HG02981 (cell line): ENCODE results near the gene ZBTB11.
"Not testable (repeated sequence)": the region's sequence is repeated elsewhere in the genome, so short reads cannot be mapped to it uniquely, and the experiment has no call there.

Source experiments
- ATAC-seq: cut with Tn5 transposase; IDR thresholded peaks from one replicate; pipeline ENCODE4 v1.9.1; 2021; ENCODE audit warnings: mild to moderate bottlenecking, moderate library complexity; ENCODE audit not compliant: unreplicated experiment

Gene ZBTB11, protein sequence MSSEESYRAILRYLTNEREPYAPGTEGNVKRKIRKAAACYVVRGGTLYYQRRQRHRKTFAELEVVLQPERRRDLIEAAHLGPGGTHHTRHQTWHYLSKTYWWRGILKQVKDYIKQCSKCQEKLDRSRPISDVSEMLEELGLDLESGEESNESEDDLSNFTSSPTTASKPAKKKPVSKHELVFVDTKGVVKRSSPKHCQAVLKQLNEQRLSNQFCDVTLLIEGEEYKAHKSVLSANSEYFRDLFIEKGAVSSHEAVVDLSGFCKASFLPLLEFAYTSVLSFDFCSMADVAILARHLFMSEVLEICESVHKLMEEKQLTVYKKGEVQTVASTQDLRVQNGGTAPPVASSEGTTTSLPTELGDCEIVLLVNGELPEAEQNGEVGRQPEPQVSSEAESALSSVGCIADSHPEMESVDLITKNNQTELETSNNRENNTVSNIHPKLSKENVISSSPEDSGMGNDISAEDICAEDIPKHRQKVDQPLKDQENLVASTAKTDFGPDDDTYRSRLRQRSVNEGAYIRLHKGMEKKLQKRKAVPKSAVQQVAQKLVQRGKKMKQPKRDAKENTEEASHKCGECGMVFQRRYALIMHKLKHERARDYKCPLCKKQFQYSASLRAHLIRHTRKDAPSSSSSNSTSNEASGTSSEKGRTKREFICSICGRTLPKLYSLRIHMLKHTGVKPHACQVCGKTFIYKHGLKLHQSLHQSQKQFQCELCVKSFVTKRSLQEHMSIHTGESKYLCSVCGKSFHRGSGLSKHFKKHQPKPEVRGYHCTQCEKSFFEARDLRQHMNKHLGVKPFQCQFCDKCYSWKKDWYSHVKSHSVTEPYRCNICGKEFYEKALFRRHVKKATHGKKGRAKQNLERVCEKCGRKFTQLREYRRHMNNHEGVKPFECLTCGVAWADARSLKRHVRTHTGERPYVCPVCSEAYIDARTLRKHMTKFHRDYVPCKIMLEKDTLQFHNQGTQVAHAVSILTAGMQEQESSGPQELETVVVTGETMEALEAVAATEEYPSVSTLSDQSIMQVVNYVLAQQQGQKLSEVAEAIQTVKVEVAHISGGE

DNA sequence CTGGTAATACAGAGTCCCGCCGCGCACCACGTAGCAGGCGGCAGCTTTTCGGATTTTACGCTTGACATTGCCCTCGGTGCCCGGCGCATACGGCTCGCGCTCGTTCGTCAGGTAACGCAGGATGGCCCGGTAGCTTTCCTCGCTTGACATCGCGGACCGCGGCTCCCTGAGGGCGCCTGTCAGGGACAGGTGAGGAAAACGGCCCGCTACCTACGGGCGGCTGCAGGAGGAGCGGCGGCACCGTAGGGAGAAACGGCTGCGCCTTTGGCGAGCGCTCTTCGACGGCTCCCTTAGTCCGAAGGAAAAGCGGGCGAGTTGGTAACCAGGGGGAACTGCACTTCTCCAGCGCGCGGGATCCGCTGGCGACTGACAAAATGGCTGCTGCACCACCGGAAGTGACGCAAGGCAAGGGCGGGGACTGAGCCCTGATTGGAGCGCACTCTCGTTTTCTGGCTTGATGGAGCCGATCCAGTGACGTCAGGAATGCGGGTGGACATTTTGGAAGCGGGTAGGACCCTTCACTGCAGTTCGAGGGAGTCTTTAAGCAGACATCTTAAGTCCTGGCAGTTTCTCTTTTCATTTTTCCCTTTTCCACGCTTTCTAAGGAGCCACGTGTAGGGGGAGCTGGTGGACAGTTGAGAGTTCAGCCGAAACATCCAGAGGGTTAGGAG is at the start of gene ZBTB11:
ZBTB11 (minus strand) TSS at position 368 of the 671 bp plus-strand sequence; CDS start at position 150, 218 bp downstream.
- peak; percentile 69 for ATAC-seq

DNA sequence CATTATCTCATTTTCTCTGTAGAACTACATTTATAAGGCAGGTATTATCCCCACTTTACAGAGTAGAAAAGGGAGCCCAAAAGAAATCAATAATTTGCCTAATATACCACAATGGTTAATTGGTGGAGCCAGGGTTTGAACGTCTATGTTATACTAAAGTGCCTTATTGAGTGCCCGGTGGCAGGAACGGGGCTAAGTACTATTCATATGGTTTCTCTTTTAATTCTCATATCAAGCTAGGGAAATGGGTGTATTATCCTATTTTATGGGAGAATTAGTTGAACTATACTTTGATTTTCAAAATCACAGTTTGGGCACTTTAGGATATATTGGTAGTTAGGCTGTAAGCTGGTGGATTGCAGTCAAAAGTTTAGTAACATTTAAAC is 49.0 kb upstream of the ZBTB11 start:
- no peak for ATAC-seq

DNA sequence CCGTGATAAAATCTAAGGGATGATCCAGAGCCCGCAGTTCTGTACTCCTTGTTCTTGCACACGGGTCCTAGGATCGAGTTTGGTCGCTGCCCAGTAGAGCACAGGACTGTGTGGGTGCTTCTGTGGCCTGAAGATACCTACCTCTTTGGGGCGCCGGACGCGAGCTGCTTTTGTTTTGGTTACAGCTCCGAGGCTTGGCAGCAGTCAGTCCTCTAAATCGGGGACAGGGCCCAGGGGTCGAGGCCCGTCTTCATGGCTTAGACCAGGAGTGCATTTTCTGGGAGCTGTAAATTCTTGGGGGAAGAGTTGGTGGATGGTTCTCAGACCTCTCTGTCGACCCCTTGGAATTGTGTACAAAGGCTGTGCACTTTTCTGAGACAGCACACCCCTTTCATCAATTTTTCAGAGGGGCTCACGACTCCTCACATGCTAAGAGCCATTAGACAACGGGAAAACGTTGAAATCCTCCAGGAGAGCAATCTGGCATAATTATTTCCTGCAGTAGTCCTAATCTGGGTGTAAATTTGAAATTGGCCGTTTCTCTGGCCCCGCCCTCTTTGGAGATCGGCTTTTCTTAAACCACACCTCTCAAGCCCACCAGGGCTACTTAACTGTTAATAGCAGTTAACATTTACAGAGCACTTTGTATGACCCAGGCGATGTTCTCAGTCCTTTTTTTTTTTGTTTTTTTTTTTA is 48.4 kb upstream of the ZBTB11 start:
- ATAC-seq, result peak; percentile 10

DNA sequence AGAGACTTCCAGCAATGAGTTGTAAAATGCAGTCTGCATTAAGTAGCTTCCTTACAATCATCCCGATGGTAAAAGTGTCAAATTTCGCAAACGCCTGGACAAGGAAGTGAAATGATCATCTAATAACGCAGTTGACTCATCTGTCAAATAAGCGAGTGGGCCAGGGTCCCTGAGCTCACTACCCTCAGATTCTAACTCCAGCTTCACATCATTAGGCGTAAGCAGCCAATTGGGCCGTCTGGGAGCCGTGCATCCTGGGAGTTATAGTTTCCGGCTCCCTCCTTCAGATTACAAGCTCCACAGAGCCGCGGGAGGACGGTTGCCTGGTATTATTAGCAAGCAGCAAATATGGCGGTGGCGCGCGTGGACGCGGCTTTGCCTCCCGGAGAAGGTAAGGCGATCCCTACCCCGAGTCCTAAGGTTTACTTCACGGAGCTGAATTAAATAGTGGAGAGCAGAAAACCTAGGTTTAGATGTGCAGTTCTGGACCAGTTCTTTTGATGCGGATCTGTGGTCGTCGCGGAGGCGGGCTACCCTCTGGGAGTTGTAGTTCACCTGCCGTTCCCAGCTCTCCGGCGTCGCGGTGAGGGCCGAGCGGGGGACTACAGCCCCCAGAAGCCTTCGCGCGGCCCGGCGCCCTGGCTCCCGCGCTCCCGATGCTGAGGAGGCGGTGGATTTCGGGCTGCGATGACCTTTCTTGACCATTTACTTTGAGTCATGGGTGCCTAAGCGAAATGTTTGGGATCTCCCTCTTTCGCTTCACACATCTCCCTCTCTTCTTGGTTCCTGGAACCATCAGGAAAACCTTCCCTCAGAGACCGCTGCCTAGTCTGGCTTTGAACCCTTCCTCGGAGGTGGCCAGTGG is 47.6 kb upstream of the ZBTB11 start, which contains the start of gene CEP97:
CEP97 (plus strand) TSS at position 286 of the 865 bp plus-strand sequence; CDS start at position 349, 63 bp downstream.
- ATAC-seq, result peak; percentile 91

DNA sequence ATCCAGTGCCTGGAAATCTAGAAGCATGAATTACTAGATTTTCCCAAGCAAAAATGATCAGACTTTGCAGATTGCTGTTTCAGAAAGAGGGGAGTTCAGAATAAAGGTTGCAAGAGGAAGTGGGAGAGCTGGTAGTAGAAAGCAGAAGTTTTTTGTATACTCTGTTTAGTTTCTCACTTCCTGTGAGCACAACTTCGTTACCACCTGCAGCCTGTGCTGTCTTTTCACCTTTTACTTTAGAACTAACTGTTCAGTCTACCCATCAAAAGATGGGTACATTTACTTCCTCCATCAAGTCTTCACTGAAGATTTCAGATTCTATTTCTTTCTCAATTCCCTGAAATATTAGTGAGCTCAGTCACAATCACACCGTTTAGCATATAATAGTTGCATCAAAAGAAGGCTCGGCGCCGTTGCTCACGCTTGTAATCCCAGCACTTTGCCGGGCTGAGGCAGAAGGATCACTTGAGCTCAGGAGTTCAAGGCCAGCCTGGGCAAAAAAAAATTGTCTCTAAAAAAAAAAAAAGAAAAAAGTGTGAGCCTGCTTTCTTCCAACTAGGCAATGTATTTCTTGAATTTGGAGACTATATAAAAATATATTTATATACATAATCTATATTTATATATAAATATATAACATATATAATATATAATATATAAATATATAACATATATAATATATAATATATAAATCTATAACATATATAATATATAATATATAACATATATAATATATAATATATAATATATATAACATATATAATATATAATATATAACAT is 45.7 kb upstream of the ZBTB11 start:
- ATAC-seq, result peak; percentile 46

DNA sequence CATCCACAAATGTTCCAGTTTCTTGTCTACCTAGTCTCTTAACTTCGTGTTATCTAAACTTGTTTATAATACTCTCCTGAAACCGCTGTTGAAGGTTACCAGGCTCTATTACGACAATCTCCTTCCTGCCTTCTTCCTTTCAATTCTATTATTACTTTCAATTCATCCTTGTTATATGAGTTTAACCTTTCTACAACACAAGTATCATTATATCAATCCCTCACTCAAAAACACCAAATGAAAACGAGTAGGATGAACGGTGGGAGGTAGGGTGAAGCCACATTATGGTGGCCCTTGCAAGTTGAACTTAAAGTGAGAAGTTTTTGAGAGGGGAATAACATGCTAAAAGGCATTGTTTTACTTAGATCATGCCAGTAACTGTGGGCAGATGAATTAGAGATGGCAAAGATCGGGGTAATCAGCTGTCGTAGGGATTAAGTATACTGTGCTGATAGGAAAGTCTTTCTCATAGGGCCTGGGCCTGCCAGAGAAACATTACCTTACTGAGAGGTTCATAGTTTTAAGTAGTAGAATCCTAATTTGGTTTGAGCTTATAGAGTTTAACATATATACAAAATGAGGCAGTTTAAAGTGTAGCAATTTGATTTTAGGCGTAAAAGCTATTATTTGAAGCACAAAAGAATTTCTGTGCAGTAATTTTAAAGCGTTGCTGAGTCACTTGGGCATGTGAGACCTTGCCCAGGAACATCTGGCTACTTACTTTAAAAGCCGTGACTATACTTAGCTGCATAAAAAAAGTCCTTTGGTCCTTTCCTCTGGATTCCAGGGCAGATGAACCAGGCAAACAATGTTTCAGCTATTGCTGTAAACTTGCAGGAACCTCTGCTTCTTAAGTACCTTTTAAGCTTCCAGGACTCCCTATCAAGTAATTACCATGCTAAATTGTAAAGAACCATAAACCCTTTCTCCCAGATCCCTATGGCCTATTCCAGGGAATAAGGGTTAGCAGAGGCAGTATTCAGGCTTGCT is 44.2 kb upstream of the ZBTB11 start:
- ATAC-seq, result no peak

DNA sequence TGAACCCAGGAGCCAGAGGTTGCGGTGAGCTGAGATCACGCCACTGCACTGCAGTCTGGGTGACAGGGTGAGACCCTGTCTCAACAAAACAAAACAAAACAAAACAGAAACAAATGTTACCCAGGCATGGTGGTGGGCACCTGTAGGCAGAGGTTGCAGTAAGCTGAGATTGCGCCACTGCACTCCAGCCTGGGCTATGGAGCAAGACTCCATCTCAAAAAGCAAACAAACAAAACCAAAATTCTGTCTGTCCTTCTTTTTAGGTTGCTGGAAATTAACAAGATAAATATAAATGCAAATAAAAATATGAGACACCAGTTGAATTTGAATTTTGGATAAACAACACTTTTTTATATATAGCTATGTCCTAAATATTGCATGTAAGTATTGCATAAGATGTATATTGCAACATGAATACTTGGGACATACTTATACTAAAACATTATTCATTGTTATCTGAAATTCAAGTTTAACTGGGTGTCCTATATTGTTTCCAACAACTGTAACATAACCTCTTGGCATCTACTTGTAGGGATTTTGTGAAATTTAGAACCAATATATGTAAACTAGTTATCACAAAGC is 42.8 kb upstream of the ZBTB11 start:
- ATAC-seq, result no peak

DNA sequence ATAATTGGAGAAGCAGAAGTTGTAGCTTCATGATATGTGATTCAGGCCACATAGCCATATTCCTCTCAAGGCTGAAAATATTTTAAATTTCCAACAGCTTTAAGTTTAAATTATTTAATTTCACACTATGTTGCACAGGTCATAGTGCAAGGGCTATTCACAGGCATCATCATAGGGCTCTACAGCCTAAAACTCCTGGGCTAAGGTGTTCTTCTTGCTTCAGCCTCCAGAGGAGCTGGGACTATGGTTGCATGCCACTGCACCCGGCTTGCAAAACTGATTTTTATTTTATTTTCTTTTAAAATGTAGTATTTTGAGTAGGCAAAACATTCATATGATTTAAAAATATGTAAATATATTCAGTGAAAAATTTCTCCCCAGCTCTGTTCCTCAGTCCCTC is 41.5 kb upstream of the ZBTB11 start:
- no peak for ATAC-seq

DNA sequence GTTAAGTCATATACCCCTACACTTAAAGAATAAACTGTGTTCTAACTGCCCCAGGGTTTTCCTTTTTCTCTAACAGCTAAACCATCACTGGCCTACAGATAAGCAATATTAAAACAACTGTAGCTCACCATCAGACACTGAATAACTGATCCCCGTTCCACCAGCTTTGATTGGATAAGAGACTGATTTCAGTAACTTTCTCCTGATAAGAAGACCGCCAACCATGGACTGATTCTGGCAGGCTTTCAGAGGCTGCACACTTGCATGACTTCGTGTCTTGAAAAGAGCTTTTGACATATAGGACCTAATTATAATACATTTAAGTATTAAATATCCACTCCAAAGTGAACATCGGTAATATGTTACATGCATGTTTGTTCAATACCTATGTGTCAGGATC is 32.2 kb upstream of the ZBTB11 start:
- no peak for ATAC-seq

DNA sequence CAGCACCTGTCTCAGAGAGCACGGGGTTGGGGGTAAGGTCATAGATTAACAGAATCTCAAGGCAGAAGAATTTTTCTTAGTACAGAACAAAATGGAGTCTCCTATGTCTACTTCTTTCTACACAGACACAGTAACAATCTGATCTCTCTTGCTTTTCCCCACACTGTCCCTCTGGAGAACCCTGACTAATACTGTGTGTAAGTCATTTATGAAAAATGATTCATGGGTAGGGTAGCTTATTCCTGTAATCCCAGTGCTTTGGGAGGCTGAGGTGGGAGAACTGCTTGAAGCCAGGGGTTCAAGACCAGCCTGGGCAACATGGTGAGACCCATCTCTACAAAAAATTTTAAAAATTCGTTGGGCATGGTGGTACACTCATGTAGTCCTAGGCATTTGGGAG is 27.7 kb upstream of the ZBTB11 start:
- ATAC-seq, result not testable (repeated sequence)

DNA sequence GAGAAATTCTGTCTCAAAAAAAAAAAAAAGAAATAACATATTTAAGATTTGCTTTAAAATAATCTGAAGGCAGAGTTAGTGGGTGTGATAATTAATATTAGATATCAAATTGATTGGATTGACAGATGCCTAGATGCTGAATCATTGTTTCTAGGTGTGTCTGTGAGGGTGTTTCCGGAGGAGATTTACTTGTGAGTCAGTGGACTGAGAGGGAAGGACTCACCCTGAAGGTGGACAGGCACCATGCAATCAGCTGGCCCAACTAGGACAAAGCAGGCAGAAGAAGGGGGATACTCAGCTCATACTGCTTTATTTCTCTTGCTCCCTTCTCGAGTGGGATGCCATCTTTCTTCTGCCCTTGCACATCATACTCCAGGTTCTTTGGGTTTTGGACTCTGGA is 26.2 kb upstream of the ZBTB11 start:
- no peak for ATAC-seq

DNA sequence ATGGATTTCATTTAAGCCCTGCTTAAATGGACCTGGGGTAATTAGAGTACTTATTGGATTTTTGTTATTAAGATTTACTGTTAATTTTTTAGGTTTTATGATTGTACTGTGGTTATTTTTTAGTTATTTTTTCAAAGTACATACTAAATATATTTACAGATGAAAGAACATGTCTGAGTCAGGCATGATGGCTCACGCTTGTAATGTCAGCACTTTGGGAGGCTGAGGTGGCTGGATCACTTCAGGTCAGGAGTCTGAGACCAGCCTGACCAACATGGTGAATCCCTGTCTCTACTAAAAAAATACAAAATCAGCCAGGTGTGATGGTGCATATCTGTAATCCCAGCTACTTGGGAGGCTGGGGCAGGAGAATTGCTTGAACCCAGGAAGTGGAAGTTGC is 25.8 kb upstream of the ZBTB11 start:
- ATAC-seq, result no peak

DNA sequence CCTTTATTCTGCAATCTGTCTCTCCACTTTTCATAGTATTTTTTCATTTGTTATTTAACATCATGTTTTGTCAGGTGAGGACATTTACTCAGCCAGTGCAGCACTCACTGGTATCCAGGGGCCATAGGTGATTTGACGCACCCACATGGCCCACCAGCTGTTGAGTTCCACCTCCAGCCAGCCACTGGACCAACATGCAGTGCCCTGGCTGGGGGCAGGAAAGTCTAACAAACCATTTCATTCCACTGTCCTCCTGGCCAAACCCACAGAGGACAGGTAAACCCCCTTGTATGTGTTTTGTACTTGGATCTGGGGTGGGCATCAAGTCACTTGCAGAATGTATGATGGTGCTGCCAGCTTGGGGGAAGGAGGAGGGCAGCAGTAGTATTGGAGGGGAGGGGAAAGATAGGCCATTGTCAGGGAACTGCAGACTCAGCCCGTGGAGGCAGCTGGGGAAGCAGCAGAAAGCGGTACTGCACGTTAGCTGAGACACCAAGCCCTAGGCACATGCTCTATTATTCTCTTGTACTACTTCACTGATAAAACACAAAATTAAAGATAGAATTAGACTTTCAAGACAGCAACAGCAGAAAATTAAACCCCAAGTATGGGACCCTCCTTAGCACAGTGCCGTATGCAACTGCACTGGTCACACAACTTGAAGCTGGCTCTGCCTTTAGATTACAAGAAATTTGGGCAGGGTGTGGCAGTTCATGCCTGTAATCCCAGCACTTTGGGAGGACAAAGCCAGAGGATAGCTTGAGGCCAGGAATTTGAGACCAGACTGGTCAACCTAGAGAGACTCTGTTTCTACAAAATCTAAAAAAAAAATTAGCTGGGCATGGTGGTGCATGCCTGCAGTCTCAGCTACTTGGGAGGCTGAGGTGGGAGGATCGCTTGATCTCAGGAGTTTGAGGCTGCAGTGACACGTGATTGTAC is 25.0 kb upstream of the ZBTB11 start:
- no peak for ATAC-seq

DNA sequence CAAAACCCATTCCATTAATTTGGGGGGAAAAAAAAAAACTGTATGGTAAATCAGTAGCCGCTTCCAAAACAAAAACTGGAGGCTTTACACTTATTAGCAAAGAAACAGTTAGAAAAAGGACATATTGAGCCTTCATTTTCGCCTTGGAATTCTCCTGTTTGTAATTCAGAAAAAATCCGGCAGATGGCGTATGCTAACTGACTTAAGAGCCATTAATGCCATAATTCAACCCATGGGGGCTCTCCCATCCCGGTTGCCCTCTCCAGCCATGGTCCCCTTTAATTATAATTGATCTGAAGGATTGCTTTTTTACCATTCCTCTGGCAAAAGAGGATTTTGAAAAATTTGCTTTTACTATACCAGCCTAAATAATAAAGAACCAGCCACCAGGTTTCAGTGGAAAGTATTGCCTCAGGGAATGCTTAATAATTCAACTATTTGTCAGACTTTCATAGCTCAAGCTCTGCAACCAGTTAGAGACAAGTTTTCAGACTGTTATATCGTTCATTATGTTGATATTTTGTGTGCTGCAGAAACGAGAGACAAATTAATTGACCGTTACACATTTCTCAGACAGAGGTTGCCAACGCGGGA is 18.9 kb upstream of the ZBTB11 start:
- no peak for ATAC-seq

DNA sequence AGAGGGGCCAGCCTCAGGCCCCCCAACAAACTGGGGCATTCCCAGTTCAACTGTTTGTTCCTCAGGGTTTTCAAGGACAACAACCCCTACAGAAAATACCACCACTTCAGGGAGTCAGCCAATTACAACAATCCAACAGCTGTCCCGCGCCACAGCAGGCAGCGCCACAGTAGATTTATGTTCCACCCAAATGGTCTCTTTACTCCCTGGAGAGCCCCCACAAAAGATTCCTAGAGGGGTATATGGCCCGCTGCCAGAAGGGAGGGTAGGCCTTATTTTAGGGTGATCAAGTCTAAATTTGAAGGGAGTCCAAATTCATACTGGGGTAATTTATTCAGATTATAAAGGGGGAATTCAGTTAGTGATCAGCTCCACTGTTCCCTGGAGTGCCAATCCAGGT is 17.9 kb upstream of the ZBTB11 start:
- ATAC-seq, result not testable (repeated sequence)

DNA sequence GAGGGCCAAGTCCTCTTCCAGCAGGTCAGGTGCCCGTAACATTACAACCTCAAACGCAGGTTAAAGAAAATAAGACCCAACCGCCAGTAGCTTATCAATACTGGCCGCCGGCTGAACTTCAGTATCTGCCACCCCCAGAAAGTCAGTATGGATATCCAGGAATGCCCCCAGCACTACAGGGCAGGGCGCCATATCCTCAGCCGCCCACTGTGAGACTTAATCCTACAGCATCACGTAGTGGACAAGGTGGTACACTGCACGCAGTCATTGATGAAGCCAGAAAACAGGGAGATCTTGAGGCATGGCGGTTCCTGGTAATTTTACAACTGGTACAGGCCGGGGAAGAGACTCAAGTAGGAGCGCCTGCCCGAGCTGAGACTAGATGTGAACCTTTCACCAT is 16.6 kb upstream of the ZBTB11 start:
- peak; percentile 80 for ATAC-seq
